Natural killer cell (primary cell): Measurements from ENCODE around the gene NHERF1. TPM values are rescaled to one million over a fixed set of nuclear protein-coding genes. Genes with fewer than 3 reads are reported as not detected.

Source experiments
- ATAC-seq, 3 donors: fragments of 150-1000 bp in 2 of 3; fragments of 200-7000 bp in 1 of 3; cut with Tn5 transposase; 1 replicate in 1 of 3; 2 replicates in 2 of 3; pipeline ENCODE4 v1.10.0; 2021; ENCODE audit warnings: mild to moderate bottlenecking in 2 of 3, moderate library complexity in 2 of 3
- DNase-seq, 2 donors: peaks; one replicate each; pipeline versions ENCODE4 v3.0.0 to v3.0.0-alpha.2; 2013 to 2021; ENCODE audit warnings: mixed read lengths in 1 of 2
- H3K27ac ChIP-seq: one replicate; pipeline ENCODE4 v1.5.1; 2013; ENCODE audit warnings: mild to moderate bottlenecking, low read length
- H3K27me3 ChIP-seq: one replicate; pipeline ENCODE4 v1.6.1; 2013; ENCODE audit warnings: low read length; ENCODE audit not compliant: control insufficient read depth, insufficient read depth
- H3K36me3 ChIP-seq: one replicate; pipeline ENCODE4 v1.6.1; 2013; ENCODE audit warnings: low read length; ENCODE audit not compliant: control insufficient read depth, insufficient read depth
- H3K4me1 ChIP-seq: one replicate; pipeline ENCODE4 v1.6.1; 2013; ENCODE audit warnings: low read length; ENCODE audit not compliant: control insufficient read depth, insufficient read depth
- H3K4me3 ChIP-seq: one replicate; pipeline ENCODE4 v1.5.1; 2013; ENCODE audit warnings: low read length
- H3K9me3 ChIP-seq: one replicate; pipeline ENCODE4 v1.6.1; 2013; ENCODE audit warnings: low read length; ENCODE audit not compliant: control insufficient read depth, insufficient read depth
- H3K27ac Mint-ChIP-seq, 2 donors: one replicate each; pipeline ENCODE4 v1.8.0; 2022; ENCODE audit warnings: mild to moderate bottlenecking in 2 of 2, mixed read lengths in 2 of 2, moderate library complexity in 1 of 2
- H3K27me3 Mint-ChIP-seq, 2 donors: one replicate each; pipeline ENCODE4 v1.8.0; 2022; ENCODE audit warnings: low read depth in 2 of 2, mixed read lengths in 2 of 2
- H3K36me3 Mint-ChIP-seq: one replicate; pipeline ENCODE4 v1.8.0; 2022; ENCODE audit warnings: mixed read lengths
- H3K4me1 Mint-ChIP-seq, 2 donors: one replicate each; pipeline ENCODE4 v1.8.0; 2022; ENCODE audit warnings: mixed read lengths in 2 of 2
- H3K4me3 Mint-ChIP-seq: one replicate; pipeline ENCODE4 v1.8.0; 2022; ENCODE audit warnings: mild to moderate bottlenecking, moderate library complexity, mixed read lengths
- H3K9me3 Mint-ChIP-seq, 2 donors: one replicate each; pipeline ENCODE4 v1.8.0; 2022; ENCODE audit warnings: mixed read lengths in 2 of 2
- CTCF ChIP-seq: fragments of 200-600 bp; IDR thresholded peaks from one replicate; pipeline ENCODE4 v1.8.0; 2022; ENCODE audit warnings: antibody characterized with exemption
- WGBS: methylation state at CpG from one replicate; pipeline ENCODE4 v1.1.7; 2013; ENCODE audit warnings: missing lambda C conversion rate; ENCODE audit not compliant: insufficient coverage; 5-methylcytosine and 5-hydroxymethylcytosine counted together
- intact Hi-C: fragments of 100-400 bp; cut with micrococcal nuclease; formaldehyde crosslinking; loops from one replicate; pipeline ENCODE4 v1.14.2; 2022
- total RNA-seq, 4 donors: library from RNA; stranded (reverse); fragments of 120-200 nt in 1 of 4; gene quantifications; one replicate each; pipeline versions ENCODE4 v1.2.3 to v1.2.4, GENCODE V29; 2013 to 2022

The NHERF1 gene
- total RNA-seq, 3 donors from 2014 or later (not counting 1 experiment from before 2014, with no cell fraction given) = 323 to 372 (median 362) TPM

- Mint-ChIP-seq H3K9me3 (no peaks in the 10 kb centered on the region), H3K36me3 (no peaks in the 10 kb centered on the region), H3K27ac (peak overlapping the region; percentile 92 to 93), H3K4me1 (peaks cover 87 to 92% of the 10 kb centered on the region in 2 donors), H3K4me3 (peak overlapping the region; percentile 99), H3K27me3 (no peaks in the 10 kb centered on the region)
- Histone ChIP-seq H3K9me3 (no peaks in the 10 kb centered on the region), H3K4me3 (no peak overlapping the region), H3K4me1 (peaks cover 99% of the 10 kb centered on the region), H3K27me3 (no peaks in the 10 kb centered on the region), H3K36me3 (peaks cover 25% of the 10 kb centered on the region), H3K27ac (peak overlapping the region; percentile 8)
- no peak for TF ChIP-seq CTCF
- WGBS = 65% methylated on average over 3 of the region's 3 CpGs
- DNase-seq (peak in 1 of 2 donors; percentile 42), ATAC-seq (peak in 1 of 3 donors; percentile 6)
- intact Hi-C loops = no loop called here
Measured at GRCh38 chr17:74754832-74755231, 6.4 kb downstream of the NHERF1 start.

GRCh38 chr17:74755533-74755932 lies 7.1 kb downstream of the NHERF1 start:
- ATAC-seq = no peak

GRCh38 chr17:74756891-74757290 lies 8.5 kb downstream of the NHERF1 start:
- WGBS = 56% methylated on average over 3 of the region's 3 CpGs
- TF ChIP-seq CTCF = no peak
- DNase-seq (no peak), ATAC-seq (no peak)
- Mint-ChIP-seq H3K4me1 (peaks cover 85 to 93% of the 10 kb centered on the region in 2 donors), H3K36me3 (no peaks in the 10 kb centered on the region), H3K4me3 (peak overlapping the region; percentile 70), H3K27ac (peak overlapping the region; percentile 85 to 92), H3K9me3 (no peaks in the 10 kb centered on the region), H3K27me3 (no peaks in the 10 kb centered on the region)
- peaks cover 28% of the 10 kb centered on the region for H3K36me3 ChIP-seq
- no peaks in the 10 kb centered on the region for H3K27me3 ChIP-seq
- H3K4me1 ChIP-seq = peaks cover 100% of the 10 kb centered on the region
- H3K4me3 ChIP-seq = no peak overlapping the region
- H3K9me3 ChIP-seq = no peaks in the 10 kb centered on the region
- peak overlapping the region; percentile 15 for H3K27ac ChIP-seq
- intact Hi-C loops = no loop called here

More at GRCh38 chr17:74755533-74755932, 7.1 kb downstream of the NHERF1 start:
- Mint-ChIP-seq H3K36me3 (no peaks in the 10 kb centered on the region), H3K27me3 (no peaks in the 10 kb centered on the region), H3K4me1 (peaks cover 88 to 92% of the 10 kb centered on the region in 2 donors), H3K27ac (peak overlapping the region; percentile 92 to 93), H3K9me3 (no peaks in the 10 kb centered on the region), H3K4me3 (peak overlapping the region; percentile 99)
- Histone ChIP-seq H3K9me3 (no peaks in the 10 kb centered on the region), H3K4me3 (no peak overlapping the region), H3K27me3 (no peaks in the 10 kb centered on the region), H3K4me1 (peaks cover 99% of the 10 kb centered on the region), H3K27ac (peak overlapping the region; percentile 8), H3K36me3 (peaks cover 24% of the 10 kb centered on the region)
- no peak for DNase-seq
- WGBS = 65% methylated on average over 8 of the region's 8 CpGs
- TF ChIP-seq CTCF = no peak
- intact Hi-C loops = no loop called here

- H3K4me1 Mint-ChIP-seq = peaks cover 81 to 88% of the 10 kb centered on the region in 2 donors
- no peak for ATAC-seq
- H3K4me3 Mint-ChIP-seq = peak overlapping the region; percentile 86
- H3K4me3 ChIP-seq = no peak overlapping the region
- H3K27me3 Mint-ChIP-seq = no peaks in the 10 kb centered on the region
- H3K27me3 ChIP-seq = no peaks in the 10 kb centered on the region
- WGBS = 43% methylated on average over 3 of the region's 3 CpGs
- peaks cover 26% of the 10 kb centered on the region for H3K36me3 ChIP-seq
- H3K9me3 Mint-ChIP-seq = no peaks in the 10 kb centered on the region
- H3K9me3 ChIP-seq = no peaks in the 10 kb centered on the region
- no peak for DNase-seq
- H3K4me1 ChIP-seq = peaks cover 99% of the 10 kb centered on the region
- peak overlapping the region; percentile 15 for H3K27ac ChIP-seq
- peak overlapping the region; percentile 85 to 92 for H3K27ac Mint-ChIP-seq
- H3K36me3 Mint-ChIP-seq = no peaks in the 10 kb centered on the region
- intact Hi-C loops = no loop called here
- no peak for TF ChIP-seq CTCF
Measured at GRCh38 chr17:74757502-74757901, 9.1 kb downstream of the NHERF1 start.
